Breast epithelium (tissue), 3 donors: Measurements from ENCODE around the gene C17orf100.

Experiments
- CTCF ChIP-seq, 3 donors: fragments of 450-650 bp; IDR thresholded peaks; one replicate each; pipeline ENCODE4 v1.5.1; 2016 to 2017; ENCODE audit warnings: antibody characterized with exemption in 3 of 3, mild to moderate bottlenecking in 3 of 3, moderate library complexity in 3 of 3
- POLR2A ChIP-seq: fragments of 450-650 bp; IDR thresholded peaks from one replicate; pipeline ENCODE4 v1.6.1; 2016; ENCODE audit warnings: antibody characterized with exemption, mild to moderate bottlenecking, moderate library complexity

GRCh38 chr17:6684881-6685767, 33.6 kb downstream of the C17orf100 start:
- TF ChIP-seq CTCF (IDR thresholded peaks at IDR 0.05) (no peak), POLR2A (no peak)
